WTC11 (cell line): ENCODE measurements around the gene COL4A1. TPM values are rescaled to one million over a fixed set of nuclear protein-coding genes. Genes with fewer than 3 reads are reported as not detected.

Experiments
- ATAC-seq: fragments of 200-7000 bp; cut with Tn5 transposase; 2 replicates; pipeline ENCODE4 v1.10.0; 2021; ENCODE audit warnings: mild to moderate bottlenecking, moderate library complexity
- CTCF ChIA-PET: fragments of 300-600 bp; sonication (Branson Sonifier 250); formaldehyde crosslinking; loops from one replicate; lab custom pipeline; 2021; ENCODE audit warnings: antibody characterized with exemption; lab: Charles Lee
- POLR2A ChIA-PET: fragments of 350-600 bp; sonication (Branson Sonifier 250); formaldehyde crosslinking; loops from one replicate; lab custom pipeline; 2021; ENCODE audit warnings: antibody characterized with exemption; lab: Charles Lee
- DNase-seq: peaks from one replicate; pipeline ENCODE4 v3.0.0; 2021; ENCODE audit warnings: low spot score
- H3K27ac Mint-ChIP-seq: 2 replicates; pipeline ENCODE4 v1.8.0; 2021; ENCODE audit warnings: mixed read lengths
- H3K27me3 Mint-ChIP-seq: 2 replicates; pipeline ENCODE4 v1.8.0; 2021; ENCODE audit warnings: low read depth, mild to moderate bottlenecking, moderate library complexity, mixed read lengths
- H3K36me3 Mint-ChIP-seq: 2 replicates; pipeline ENCODE4 v1.8.0; 2021; ENCODE audit warnings: mixed read lengths
- H3K4me1 Mint-ChIP-seq: 2 replicates; pipeline ENCODE4 v1.8.0; 2022; ENCODE audit warnings: mixed read lengths
- H3K4me3 Mint-ChIP-seq: 2 replicates; pipeline ENCODE4 v1.8.0; 2021; ENCODE audit warnings: mild to moderate bottlenecking, moderate library complexity, mixed read lengths
- H3K9me3 Mint-ChIP-seq: 2 replicates; pipeline ENCODE4 v1.8.0; 2021; ENCODE audit warnings: mixed read lengths
- CBFB ChIP-seq: sonication (generic); formaldehyde crosslinking; IDR thresholded peaks from 2 replicates; pipeline ENCODE4 v1.8.1; 2022; ENCODE audit warnings: mild to moderate bottlenecking, low read depth, missing genetic modification reagents
- CREM ChIP-seq: sonication (generic); formaldehyde crosslinking; IDR thresholded peaks from 2 replicates; pipeline ENCODE4 v1.8.1; 2022; ENCODE audit warnings: mild to moderate bottlenecking, missing genetic modification reagents, moderate library complexity
- ELF4 ChIP-seq: sonication (generic); formaldehyde crosslinking; IDR thresholded peaks from 2 replicates; pipeline ENCODE4 v1.8.1; 2022; ENCODE audit warnings: low read depth, mild to moderate bottlenecking, moderate library complexity, missing genetic modification reagents
- JUN ChIP-seq: sonication (generic); formaldehyde crosslinking; IDR thresholded peaks from 2 replicates; pipeline ENCODE4 v1.8.0; 2023; ENCODE audit warnings: mild to moderate bottlenecking, missing genetic modification reagents
- MXD4 ChIP-seq: fragments of 250-450 bp; sonication (Bioruptor Pico); IDR thresholded peaks from 2 replicates; pipeline ENCODE4 v1.8.0; 2021; ENCODE audit warnings: mild to moderate bottlenecking, moderate library complexity, borderline replicate concordance
- NFE2L1 ChIP-seq: sonication (generic); formaldehyde crosslinking; IDR thresholded peaks from 2 replicates; pipeline ENCODE4 v1.8.1; 2023; ENCODE audit warnings: missing genetic modification reagents
- NR3C1 ChIP-seq: sonication (generic); formaldehyde crosslinking; conservative IDR thresholded peaks from 2 replicates; pipeline ENCODE4 v1.8.1; 2023; ENCODE audit warnings: low read depth, mild to moderate bottlenecking, missing genetic modification reagents
- RELA ChIP-seq: sonication (generic); formaldehyde crosslinking; IDR thresholded peaks from 2 replicates; pipeline ENCODE4 v1.8.1; 2022; ENCODE audit warnings: missing genetic modification reagents, mild to moderate bottlenecking, borderline replicate concordance
- RORB ChIP-seq: fragments of 250-450 bp; sonication (Bioruptor Pico); IDR thresholded peaks from 2 replicates; pipeline ENCODE4 v1.9.0; 2021; ENCODE audit warnings: mild to moderate bottlenecking
- SMAD3 ChIP-seq: sonication (generic); formaldehyde crosslinking; IDR thresholded peaks from 2 replicates; pipeline ENCODE4 v1.8.0; 2022; ENCODE audit warnings: missing genetic modification reagents, mild to moderate bottlenecking, borderline replicate concordance
- ZNF219 ChIP-seq: sonication (generic); formaldehyde crosslinking; IDR thresholded peaks from 2 replicates; pipeline ENCODE4 v1.8.0; 2023; ENCODE audit warnings: missing genetic modification reagents, mild to moderate bottlenecking, borderline replicate concordance
- ZNF232 ChIP-seq: sonication (generic); formaldehyde crosslinking; IDR thresholded peaks from 2 replicates; pipeline ENCODE4 v1.8.0; 2022; ENCODE audit warnings: mild to moderate bottlenecking, missing genetic modification reagents
- total RNA-seq: library from RNA; stranded (reverse); gene quantifications from 3 replicates; pipeline ENCODE4 v1.2.3, GENCODE V29; 2021
- TF ChIP-seq, protein P1 (sequence below): sonication (generic); formaldehyde crosslinking; IDR thresholded peaks from 2 replicates; pipeline ENCODE4 v1.8.0; 2023; ENCODE audit warnings: mild to moderate bottlenecking, missing genetic modification reagents
- TF ChIP-seq, protein P2 (sequence below): sonication (generic); formaldehyde crosslinking; IDR thresholded peaks from 2 replicates; pipeline ENCODE4 v1.8.1; 2022; ENCODE audit warnings: low read depth, missing genetic modification reagents, borderline replicate concordance
- TF ChIP-seq, protein P3 (sequence below): sonication (generic); formaldehyde crosslinking; IDR thresholded peaks from 2 replicates; pipeline ENCODE4 v1.8.1; 2023; ENCODE audit warnings: mild to moderate bottlenecking, missing genetic modification reagents, borderline replicate concordance
- TF ChIP-seq, protein P4 (sequence below): fragments of 250-450 bp; sonication (Bioruptor Pico); IDR thresholded peaks from 2 replicates; pipeline ENCODE4 v1.8.0; 2021; ENCODE audit warnings: mild to moderate bottlenecking
- TF ChIP-seq, protein P5 (sequence below): sonication (generic); formaldehyde crosslinking; IDR thresholded peaks from 2 replicates; pipeline ENCODE4 v1.8.0; 2022; ENCODE audit warnings: mild to moderate bottlenecking, missing genetic modification reagents
- TF ChIP-seq, protein P6 (sequence below): sonication (generic); formaldehyde crosslinking; conservative IDR thresholded peaks from 2 replicates; pipeline ENCODE4 v1.8.1; 2023; ENCODE audit warnings: mild to moderate bottlenecking, low read depth, missing genetic modification reagents, moderate library complexity
- TF ChIP-seq, protein P7 (sequence below): fragments of 250-450 bp; sonication (Bioruptor Pico); IDR thresholded peaks from 2 replicates; pipeline ENCODE4 v1.9.0; 2021; ENCODE audit warnings: mild to moderate bottlenecking

COL4A1 gene
- total RNA-seq, 1 experiment from 2014 or later, result 89.6 TPM

DNA sequence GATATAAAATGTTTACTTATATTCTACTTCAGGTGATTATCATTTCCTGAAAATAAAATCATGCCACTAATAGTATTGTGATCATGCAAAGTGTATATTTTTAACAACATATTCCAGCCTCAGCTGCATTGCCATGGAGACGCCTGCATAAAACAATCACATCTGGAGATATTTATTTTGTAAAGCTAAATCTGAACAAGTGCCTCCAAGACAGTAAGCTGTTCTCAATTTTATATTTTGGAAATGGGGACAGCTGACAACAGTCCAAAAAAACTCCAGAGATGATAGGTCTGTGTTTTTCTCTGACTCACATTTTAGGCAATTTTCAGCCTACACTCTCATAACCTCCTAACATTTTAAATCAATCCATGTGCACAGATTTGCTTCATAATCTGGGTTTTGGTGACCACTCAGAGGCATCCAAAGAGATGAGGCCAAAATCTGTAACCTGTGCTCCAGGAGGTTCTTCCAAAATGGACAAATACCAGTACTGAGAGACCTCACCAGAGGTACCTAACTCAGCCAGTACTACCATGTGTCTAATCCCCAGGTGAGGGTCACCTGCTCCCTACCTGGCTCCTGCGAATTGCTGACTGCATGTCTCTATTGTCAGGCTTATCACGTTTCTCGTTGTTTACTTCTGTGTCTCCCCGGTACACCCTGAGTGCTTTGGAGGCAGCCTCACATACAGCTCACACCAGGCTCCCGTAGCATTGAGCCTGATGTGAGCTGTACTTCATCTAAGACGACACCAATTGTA is 62.7 kb downstream of the COL4A1 start:
- peaks cover 28% of the 10 kb centered on the region for H3K4me1 Mint-ChIP-seq
- CTCF ChIA-PET, result interaction anchor here (1.0 to 1.3 kb wide), 2 partner anchors 80 to 212 kb away, joined by 3 read pairs; no protein-coding TSS in a partner anchor
- H3K27me3 Mint-ChIP-seq, result no peaks in the 10 kb centered on the region
- no peaks in the 10 kb centered on the region for H3K36me3 Mint-ChIP-seq
- H3K27ac Mint-ChIP-seq, result no peak overlapping the region
- TF ChIP-seq, protein P1, sequence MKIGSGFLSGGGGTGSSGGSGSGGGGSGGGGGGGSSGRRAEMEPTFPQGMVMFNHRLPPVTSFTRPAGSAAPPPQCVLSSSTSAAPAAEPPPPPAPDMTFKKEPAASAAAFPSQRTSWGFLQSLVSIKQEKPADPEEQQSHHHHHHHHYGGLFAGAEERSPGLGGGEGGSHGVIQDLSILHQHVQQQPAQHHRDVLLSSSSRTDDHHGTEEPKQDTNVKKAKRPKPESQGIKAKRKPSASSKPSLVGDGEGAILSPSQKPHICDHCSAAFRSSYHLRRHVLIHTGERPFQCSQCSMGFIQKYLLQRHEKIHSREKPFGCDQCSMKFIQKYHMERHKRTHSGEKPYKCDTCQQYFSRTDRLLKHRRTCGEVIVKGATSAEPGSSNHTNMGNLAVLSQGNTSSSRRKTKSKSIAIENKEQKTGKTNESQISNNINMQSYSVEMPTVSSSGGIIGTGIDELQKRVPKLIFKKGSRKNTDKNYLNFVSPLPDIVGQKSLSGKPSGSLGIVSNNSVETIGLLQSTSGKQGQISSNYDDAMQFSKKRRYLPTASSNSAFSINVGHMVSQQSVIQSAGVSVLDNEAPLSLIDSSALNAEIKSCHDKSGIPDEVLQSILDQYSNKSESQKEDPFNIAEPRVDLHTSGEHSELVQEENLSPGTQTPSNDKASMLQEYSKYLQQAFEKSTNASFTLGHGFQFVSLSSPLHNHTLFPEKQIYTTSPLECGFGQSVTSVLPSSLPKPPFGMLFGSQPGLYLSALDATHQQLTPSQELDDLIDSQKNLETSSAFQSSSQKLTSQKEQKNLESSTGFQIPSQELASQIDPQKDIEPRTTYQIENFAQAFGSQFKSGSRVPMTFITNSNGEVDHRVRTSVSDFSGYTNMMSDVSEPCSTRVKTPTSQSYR (CRISPR knock-in tag), result no peak
- TF ChIP-seq ZNF219 (CRISPR knock-in tag) (no peak), CREM (CRISPR knock-in tag) (no peak), ZNF232 (CRISPR knock-in tag) (no peak), JUN (CRISPR knock-in tag) (no peak), SMAD3 (CRISPR knock-in tag) (no peak), MXD4 (CRISPR knock-in tag) (no peak), RORB (CRISPR knock-in tag) (no peak), RELA (CRISPR knock-in tag) (no peak), NR3C1 (CRISPR knock-in tag) (no peak), ELF4 (no peak), NFE2L1 (no peak), CBFB (CRISPR knock-in tag) (no peak)
- TF ChIP-seq, protein P2, sequence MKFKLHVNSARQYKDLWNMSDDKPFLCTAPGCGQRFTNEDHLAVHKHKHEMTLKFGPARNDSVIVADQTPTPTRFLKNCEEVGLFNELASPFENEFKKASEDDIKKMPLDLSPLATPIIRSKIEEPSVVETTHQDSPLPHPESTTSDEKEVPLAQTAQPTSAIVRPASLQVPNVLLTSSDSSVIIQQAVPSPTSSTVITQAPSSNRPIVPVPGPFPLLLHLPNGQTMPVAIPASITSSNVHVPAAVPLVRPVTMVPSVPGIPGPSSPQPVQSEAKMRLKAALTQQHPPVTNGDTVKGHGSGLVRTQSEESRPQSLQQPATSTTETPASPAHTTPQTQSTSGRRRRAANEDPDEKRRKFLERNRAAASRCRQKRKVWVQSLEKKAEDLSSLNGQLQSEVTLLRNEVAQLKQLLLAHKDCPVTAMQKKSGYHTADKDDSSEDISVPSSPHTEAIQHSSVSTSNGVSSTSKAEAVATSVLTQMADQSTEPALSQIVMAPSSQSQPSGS (CRISPR knock-in tag), result no peak
- TF ChIP-seq, protein P3, sequence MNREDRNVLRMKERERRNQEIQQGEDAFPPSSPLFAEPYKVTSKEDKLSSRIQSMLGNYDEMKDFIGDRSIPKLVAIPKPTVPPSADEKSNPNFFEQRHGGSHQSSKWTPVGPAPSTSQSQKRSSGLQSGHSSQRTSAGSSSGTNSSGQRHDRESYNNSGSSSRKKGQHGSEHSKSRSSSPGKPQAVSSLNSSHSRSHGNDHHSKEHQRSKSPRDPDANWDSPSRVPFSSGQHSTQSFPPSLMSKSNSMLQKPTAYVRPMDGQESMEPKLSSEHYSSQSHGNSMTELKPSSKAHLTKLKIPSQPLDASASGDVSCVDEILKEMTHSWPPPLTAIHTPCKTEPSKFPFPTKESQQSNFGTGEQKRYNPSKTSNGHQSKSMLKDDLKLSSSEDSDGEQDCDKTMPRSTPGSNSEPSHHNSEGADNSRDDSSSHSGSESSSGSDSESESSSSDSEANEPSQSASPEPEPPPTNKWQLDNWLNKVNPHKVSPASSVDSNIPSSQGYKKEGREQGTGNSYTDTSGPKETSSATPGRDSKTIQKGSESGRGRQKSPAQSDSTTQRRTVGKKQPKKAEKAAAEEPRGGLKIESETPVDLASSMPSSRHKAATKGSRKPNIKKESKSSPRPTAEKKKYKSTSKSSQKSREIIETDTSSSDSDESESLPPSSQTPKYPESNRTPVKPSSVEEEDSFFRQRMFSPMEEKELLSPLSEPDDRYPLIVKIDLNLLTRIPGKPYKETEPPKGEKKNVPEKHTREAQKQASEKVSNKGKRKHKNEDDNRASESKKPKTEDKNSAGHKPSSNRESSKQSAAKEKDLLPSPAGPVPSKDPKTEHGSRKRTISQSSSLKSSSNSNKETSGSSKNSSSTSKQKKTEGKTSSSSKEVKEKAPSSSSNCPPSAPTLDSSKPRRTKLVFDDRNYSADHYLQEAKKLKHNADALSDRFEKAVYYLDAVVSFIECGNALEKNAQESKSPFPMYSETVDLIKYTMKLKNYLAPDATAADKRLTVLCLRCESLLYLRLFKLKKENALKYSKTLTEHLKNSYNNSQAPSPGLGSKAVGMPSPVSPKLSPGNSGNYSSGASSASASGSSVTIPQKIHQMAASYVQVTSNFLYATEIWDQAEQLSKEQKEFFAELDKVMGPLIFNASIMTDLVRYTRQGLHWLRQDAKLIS (CRISPR knock-in tag), result no peak
- TF ChIP-seq, protein P4, sequence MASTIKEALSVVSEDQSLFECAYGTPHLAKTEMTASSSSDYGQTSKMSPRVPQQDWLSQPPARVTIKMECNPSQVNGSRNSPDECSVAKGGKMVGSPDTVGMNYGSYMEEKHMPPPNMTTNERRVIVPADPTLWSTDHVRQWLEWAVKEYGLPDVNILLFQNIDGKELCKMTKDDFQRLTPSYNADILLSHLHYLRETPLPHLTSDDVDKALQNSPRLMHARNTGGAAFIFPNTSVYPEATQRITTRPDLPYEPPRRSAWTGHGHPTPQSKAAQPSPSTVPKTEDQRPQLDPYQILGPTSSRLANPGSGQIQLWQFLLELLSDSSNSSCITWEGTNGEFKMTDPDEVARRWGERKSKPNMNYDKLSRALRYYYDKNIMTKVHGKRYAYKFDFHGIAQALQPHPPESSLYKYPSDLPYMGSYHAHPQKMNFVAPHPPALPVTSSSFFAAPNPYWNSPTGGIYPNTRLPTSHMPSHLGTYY (CRISPR knock-in tag), result no peak
- TF ChIP-seq, protein P5, sequence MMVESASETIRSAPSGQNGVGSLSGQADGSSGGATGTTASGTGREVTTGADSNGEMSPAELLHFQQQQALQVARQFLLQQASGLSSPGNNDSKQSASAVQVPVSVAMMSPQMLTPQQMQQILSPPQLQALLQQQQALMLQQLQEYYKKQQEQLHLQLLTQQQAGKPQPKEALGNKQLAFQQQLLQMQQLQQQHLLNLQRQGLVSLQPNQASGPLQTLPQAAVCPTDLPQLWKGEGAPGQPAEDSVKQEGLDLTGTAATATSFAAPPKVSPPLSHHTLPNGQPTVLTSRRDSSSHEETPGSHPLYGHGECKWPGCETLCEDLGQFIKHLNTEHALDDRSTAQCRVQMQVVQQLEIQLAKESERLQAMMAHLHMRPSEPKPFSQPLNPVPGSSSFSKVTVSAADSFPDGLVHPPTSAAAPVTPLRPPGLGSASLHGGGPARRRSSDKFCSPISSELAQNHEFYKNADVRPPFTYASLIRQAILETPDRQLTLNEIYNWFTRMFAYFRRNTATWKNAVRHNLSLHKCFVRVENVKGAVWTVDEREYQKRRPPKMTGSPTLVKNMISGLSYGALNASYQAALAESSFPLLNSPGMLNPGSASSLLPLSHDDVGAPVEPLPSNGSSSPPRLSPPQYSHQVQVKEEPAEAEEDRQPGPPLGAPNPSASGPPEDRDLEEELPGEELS (CRISPR knock-in tag), result no peak
- TF ChIP-seq, protein P6, sequence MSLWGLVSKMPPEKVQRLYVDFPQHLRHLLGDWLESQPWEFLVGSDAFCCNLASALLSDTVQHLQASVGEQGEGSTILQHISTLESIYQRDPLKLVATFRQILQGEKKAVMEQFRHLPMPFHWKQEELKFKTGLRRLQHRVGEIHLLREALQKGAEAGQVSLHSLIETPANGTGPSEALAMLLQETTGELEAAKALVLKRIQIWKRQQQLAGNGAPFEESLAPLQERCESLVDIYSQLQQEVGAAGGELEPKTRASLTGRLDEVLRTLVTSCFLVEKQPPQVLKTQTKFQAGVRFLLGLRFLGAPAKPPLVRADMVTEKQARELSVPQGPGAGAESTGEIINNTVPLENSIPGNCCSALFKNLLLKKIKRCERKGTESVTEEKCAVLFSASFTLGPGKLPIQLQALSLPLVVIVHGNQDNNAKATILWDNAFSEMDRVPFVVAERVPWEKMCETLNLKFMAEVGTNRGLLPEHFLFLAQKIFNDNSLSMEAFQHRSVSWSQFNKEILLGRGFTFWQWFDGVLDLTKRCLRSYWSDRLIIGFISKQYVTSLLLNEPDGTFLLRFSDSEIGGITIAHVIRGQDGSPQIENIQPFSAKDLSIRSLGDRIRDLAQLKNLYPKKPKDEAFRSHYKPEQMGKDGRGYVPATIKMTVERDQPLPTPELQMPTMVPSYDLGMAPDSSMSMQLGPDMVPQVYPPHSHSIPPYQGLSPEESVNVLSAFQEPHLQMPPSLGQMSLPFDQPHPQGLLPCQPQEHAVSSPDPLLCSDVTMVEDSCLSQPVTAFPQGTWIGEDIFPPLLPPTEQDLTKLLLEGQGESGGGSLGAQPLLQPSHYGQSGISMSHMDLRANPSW, result no peak
- TF ChIP-seq, protein P7, sequence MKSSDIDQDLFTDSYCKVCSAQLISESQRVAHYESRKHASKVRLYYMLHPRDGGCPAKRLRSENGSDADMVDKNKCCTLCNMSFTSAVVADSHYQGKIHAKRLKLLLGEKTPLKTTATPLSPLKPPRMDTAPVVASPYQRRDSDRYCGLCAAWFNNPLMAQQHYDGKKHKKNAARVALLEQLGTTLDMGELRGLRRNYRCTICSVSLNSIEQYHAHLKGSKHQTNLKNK (CRISPR knock-in tag), result no peak
- POLR2A ChIA-PET, result no interaction called here
- no peak overlapping the region for H3K4me3 Mint-ChIP-seq
- no peaks in the 10 kb centered on the region for H3K9me3 Mint-ChIP-seq
- ATAC-seq (0 out of 2 replicates have a peak, but pooled peaks have one; percentile 26), DNase-seq (no peak)
